GM19467 (cell line): Measurements from ENCODE around the gene SV2B.
"Not testable (repeated sequence)": the region's sequence is repeated elsewhere in the genome, so short reads cannot be mapped to it uniquely, and the experiment has no call there.

Experiments used
- ATAC-seq: cut with Tn5 transposase; IDR thresholded peaks from one replicate; pipeline ENCODE4 v1.9.1; 2021; ENCODE audit warnings: mild to moderate bottlenecking, moderate library complexity; ENCODE audit not compliant: unreplicated experiment

SV2B gene

DNA sequence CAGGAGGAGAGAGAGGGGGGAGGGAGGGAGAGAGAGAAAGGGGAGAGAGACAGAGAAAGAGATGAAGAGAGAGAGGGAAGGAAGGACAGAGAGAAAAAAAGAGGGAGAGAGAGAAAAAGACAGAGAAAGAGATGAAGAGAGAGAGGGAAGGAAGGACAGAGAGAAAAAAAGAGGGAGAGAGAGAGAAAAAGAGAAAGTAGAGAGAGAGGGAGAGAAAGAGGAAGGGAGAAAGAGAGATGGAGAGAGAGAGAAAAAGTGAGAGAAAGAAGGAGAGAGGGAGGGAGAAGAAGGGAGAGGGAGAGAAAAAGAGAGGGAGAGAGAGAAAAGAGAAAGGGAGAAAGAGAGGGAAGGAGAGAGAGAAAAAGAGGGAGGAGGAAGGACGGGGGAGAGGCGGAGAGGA is 204.2 kb downstream of the SV2B start:
- no peak for ATAC-seq

DNA sequence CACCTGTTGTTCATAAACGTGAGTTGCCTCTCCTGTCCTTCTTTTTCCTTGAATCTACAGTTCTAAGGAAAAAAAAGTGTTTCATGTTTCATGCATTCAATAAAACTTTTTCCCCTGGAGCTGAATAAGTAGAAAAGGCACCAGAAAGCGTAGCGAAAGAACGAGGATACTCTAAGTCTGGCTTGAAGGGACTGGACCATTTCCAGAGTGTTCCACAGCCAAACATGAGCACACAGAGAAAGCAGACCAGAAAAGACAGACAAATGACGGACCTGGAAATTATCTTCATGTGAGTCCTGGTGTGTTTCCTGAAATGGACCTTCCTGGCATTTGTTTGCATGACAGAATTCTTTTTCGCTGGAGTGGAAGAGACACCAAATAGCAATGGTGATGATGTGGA is 204.7 kb downstream of the SV2B start:
- no peak for ATAC-seq

DNA sequence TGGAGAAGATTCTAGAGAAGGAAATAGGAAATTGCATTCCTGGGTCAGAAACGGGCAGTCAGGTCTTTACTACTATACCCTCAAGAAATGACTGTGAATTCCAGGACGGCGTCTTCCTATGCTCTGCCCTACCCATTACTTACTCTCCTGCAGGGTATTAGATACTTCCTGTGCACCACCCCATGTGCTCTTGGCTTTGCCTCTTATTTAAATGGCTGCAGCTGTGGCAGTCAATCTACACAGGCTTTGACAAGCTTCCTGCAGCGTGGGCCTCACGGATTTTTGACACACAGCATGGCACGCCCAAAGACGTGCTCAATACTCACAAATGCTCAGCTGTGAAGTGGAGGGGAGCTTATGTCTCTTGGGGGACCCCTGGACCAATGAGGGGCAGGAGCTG is 206.1 kb downstream of the SV2B start:
- no peak for ATAC-seq

DNA sequence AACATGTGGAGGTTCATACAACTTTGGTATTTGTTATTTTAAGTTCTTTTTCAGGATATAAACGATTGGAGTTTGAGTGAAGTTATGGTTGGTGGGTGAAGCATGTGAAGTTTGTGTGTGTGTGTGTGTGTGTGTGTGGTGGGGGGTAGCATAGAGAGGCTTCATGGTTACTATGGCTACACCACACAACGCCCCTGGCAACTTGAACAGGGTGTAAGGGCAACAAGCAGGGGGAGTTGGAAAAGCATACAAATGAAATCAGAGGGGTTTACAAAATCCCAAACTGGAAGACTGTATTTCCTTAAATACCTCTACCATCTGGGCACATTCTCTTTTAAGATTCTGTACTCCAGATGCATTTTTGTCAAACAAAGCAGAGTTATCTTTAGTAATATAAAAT is 207.5 kb downstream of the SV2B start:
- ATAC-seq: no peak

DNA sequence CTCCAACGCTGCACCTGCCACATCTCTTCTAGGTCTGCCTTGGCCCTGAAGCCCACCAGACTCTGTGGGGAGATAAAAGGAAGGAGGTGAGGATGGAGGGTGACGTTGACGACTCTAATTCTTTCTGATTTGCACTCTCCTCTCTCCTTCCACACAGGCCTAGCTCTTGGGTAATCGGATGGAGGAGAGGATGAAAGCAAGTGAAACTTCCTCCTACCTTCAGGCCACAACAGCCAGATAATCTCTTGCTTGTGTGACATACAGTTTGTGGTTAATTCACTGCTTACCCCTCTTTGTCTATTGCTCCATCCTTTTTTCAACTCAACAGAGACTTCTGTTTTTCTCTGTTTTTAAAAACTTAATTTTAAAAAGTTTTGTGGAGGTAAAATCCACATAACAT is 208.1 kb downstream of the SV2B start:
- no peak for ATAC-seq

DNA sequence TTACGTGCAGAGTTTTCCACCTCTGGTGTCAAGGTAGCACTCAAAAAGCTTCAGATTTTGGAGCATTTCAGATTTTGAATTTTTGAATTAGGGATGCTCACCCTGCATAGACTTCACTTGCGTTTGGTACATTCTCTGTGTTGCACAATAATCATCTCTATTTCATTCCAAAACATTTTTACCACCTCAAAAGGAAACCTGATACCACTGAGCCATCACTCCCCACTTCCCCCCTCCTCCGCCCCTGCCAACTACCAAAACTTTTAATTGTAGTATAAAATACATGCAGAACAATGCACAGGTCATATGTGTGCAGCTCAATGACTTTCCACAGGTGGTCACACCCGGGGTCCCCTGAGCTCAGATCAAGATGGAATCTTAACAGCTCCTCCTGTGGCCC is 208.8 kb downstream of the SV2B start:
- no peak for ATAC-seq

DNA sequence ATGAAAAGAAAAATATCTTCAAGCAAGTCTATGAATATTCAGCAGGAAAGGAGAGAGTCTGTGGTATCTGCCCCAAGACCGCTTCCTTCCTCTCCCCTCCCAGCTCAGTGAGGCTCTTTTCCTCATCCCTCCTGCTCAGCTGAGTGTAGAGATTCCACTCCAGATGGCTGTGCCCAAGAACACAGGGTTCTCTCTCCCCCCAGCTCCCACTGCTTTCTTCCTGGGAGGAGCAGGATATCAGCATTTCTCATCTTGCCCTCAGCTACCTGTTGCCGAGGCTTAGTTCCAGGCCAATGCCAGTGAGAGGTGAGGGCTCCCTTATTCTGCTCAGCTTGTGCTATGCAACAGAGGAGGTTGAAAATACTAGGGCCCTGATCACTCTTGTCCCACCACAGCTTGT is 211.9 kb downstream of the SV2B start:
- no peak for ATAC-seq

DNA sequence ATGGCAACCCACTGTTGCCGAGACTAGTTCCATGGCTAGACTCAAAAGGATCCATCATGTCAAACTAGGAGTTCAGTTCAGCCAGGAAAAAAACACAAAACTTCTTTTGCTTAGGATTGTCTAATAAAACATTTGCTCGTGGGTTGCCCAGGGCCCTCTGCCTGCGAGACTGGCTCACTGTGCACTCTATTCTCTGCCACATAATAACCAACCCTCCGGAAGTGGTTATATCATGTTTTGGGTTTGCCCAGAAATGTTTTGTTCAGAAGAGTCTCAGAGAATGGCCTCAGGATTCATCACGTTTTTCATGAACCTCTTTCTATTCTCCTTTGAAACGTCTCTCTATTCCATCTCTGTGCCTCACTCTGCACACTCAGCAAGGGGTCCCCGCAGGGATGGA is 216.1 kb downstream of the SV2B start:
- no peak for ATAC-seq

DNA sequence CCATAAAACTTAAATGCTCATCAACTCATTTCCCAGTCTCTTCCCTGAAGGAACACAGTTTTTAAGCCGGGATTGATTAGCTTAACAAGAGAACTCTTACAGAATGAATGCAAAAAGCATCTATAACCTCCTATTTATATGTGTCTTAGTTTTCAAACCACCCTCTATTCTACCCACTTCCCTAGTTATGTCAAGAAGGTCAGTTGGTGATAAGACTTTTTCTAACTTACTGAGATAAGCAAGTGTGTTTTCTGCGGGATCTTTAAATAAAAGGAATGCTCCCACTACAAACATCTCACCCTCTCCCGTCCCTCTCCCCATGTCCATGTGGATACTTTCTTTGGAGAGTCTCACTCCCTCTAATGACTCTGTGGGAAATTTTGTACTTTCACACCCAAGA is 218.5 kb downstream of the SV2B start:
- ATAC-seq: no peak

DNA sequence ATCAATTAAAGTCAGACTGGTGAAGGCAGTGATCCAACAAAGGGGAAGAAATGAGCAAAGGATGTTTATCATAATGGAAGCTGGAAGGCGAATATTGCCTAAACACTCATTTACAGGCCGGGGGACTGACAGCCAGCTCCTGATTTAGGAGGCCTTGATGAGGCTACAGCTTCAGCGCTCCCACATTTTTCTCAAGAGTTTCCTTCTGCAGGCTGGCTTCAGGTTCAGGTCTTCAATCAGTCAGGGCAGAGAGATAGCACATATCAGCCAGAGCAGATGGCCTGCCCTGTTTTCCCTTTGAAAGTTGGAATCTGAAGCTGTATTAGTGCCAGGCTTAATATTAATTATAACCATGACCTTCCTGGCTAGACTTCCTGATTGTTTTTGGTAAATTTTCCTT is 218.9 kb downstream of the SV2B start:
- no peak for ATAC-seq

DNA sequence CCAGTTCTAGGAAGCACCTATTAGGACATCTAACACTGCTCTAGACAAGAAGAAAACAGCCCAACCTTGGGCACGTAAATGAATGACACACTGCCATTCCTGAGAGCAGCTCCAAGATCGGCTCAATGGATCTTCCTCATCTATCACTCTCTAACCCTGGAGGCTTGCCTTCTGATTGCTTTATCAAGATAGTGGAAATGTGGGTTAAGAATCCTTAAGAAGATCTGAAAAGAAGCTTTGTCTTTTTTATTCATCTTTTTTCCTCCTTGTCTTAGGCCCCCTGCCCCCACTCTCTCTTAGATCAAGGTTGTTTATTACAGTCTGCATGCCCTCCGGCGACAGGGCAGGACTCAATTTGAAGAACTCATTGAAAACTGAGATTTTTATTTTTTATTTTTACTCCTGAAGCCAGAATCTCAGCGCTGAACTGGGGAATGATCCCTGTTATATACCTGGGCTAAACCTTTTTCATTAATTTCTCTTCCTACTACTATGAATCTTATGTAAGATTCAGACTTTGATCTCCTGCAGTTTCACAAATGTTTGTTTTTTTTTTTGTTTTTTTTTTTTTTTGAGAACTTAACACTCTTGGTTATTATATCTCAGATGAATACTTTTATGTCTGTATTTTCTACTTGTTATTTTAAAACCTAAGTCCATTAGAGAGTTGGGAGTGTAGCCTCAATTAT is 219.5 kb downstream of the SV2B start:
- no peak for ATAC-seq

DNA sequence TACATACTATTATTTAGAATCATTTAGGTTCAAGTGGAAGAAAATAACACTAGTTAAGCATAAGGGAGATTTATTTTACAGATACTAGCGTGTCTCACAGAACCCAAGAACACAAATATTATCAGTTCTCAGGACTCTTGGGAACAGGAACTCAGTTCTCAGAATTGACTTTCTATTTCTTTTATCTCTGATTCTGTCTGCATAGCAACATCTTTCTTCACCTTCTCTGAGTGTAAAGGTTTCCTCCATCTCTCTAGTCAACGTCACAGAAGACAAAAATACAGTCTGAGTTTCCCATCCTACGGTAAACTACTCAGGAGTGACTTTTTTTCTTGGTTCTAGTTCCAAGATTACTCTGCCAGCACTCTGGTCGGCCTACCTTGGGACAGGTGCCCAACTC is 220.0 kb downstream of the SV2B start:
- ATAC-seq: no peak

DNA sequence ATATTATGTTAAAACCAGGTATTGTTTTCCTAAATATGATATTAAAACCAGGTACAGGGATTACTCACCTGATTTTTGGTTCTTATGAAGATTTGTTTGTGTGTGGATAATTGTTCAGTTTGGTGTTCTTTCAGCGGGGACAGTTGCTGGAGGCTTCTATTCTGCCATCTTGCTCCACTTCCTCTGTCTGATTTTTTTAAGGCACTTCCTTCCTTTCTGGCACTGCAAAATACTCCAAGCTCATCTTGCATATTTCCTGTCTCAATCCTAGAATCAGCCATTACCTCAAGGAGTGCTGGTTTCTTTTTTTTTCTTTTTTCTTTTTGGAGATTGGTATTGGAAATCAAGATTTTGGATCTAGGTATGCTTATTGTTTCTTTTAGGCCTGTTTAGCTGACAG is 229.9 kb downstream of the SV2B start:
- no peak for ATAC-seq

DNA sequence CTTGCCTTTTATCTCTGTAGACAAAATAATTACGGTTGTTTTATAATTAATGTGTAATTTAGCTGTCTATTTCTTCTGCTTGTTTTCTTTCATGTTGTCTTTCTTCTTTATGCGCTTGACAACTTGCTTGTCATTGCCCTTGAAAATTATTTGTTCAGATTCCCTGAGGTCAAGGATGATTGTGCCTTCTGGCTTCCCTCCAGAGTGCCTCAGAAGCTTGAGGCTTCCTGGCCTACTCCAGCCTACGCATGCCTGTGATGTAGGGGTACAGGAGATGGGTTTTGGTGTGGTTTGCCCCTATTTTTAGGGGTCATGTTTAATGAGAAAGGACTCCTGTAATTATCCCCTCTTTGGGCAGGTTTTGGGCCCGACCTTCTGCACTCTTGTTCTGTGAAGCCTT is 231.5 kb downstream of the SV2B start:
- ATAC-seq: no peak

DNA sequence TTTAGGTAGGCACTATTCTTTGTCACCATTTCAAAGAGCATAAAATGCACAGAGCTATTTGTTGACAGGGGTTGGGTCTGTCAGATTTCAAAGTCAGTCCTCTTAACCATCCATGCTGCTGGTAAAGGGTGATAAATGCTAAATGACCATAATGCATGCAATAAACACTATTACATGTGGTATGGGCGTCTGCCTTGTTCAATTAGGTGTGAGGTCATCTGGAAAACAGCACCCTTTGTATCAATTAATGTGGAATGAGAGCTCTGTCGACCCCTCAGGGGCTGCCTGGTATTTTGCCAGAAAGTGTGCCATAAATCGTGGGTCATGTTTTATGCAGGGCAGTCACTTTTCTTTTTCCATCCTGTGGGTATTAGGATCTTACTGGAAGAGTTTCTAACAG is 235.6 kb downstream of the SV2B start:
- ATAC-seq: no peak

DNA sequence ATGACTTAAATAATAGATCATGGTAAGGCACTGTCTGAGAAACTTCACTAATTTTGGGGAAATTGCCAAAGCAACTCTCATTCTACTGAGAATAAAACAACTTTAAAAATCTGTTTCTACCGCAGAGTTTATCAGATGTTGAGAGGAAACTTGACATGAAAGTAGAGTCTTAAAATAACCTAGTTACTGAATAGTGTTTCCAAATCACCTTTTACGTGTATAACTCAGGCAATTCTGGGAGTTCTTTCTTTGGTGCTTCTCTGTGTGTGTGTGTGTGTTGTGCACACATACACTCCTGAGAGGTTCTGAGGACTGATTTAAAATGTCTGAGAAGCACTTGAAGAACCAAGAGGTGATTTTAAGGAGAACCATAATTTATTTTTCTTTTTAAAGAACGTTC is 236.6 kb downstream of the SV2B start:
- ATAC-seq: no peak

DNA sequence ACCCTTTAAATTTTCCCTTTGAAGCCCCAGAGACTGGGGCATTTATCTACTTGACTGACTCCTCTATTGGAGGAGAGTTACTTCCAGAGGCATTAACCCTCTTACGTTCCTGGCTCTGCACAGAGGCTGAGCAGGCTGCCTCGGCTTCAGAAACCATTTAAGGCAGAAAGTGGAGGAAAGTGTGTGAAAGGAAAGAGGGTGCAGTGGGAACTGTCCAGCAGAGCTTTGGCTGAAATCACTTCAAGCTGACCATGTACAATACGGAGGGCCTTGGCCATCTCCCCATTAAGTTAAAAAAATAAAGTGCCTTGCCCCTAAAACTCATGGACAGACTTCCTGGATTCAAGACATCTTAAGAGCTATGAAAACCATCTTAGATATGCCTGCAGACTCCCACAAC is 238.7 kb downstream of the SV2B start:
- ATAC-seq: no peak

DNA sequence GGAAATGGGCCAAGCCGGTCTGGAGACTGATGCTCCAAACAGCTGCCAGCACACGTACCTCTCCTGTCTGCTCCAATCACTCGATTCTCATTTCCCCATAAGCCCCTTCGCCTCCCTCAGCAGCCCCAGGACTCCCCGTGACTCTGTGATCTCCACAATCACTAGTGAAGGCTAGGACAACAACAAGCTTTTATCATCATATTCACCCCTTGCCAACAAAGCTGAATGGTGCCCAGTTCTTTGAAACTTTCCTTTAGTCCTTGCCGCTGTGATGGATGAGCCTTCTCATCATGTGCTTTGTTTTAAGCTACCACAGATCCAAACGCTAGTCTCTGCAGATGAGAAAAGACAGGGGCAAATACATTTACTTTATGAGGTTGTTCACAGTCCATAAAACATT is 242.0 kb downstream of the SV2B start:
- no peak for ATAC-seq

DNA sequence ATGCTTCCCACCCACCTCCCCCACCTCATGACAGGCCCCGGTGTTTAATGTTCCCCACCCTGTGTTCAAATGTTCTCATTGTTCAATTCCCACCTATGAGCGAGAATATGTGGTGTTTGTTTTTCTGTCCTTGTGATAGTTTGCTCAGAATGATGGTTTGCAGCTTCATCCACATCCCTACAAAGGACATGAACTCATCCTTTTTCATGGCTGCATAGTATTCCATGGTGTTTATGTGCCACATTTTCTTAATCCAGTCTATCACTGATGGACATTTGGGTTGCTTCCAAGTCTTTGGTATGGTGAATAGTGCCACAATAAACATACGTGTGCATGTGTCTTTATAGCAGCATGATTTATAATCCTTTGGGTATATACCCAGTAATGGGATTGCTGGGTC is 244.9 kb downstream of the SV2B start:
- not testable (repeated sequence) for ATAC-seq

DNA sequence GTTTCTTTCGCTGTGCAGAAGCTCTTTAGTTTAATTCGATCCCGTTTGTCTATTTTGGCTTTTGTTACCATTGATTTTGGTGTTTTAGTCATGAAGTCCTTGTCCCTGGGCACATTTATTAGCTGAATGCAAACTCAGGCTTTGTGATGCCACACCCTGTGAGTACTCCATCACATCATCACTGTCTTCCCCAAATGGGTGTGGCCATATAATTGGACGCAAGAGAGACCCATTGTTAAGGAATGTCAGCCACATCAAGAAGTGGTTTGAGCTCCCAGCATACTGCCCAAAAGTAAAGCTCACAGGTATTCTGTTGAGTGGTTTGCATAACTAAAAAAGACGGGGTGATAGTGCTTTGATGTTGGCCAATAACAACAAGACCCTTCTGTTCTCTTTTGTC is 245.7 kb downstream of the SV2B start:
- no peak for ATAC-seq

DNA sequence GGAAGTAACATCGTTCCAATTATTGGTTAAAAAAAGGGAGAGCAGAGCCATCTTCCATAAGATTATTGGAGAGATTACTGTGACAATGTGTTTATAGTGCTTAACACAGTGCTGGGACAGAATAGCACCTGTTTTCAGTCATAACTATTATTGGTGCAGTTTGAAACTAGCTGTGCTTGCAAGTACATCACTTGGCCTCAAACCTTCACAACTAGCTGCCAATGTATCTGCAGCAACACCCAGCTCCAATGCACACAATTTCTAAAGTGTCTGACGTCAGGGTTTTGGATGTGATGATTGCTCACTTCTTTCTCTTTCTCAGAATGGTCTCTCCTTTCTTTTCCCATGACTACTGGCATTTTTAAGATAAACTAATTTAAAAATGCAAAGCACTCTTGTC is 246.2 kb downstream of the SV2B start:
- ATAC-seq: no peak

DNA sequence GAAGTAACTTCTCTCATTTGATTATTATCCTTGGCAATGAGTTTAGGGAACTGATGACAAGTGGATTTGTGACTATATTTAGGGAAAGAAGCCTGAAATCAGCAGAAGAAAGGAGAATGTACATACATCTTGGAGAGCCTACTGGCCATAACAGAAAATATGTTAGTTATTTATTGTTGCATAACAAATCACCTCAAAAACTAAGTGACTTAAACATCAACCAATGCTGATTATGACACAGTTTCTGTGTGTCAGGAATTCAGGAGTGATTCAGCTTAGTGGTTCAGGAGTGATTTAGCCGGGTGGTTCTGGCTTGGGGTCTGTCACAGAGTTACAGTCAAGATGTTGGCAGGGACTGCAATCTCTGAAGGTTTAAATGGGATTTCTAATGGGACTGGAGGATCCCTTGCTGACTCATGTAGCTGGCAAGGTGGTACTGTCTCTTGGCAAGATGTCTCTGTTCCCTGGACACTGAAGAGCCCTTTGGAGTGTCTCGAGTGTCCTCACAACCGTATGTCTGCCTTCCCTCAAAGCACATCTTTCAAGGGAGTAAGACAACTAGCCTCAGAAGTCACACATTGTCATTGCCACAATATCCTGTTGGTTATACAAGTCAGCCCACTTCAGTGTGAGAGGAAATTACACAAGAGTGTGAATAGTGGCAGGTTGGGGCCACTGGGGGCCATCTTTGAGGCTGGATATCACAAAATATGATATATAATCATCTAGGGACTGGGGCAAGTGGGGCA is 248.9 kb downstream of the SV2B start:
- no peak for ATAC-seq
